ENCODE results near the gene NSG2. TPM values are rescaled to one million over a fixed set of nuclear protein-coding genes. Genes with fewer than 3 reads are reported as not detected.

NSG2 gene
- total RNA-seq, 1 experiment from 2014 or later = not detected

DNA sequence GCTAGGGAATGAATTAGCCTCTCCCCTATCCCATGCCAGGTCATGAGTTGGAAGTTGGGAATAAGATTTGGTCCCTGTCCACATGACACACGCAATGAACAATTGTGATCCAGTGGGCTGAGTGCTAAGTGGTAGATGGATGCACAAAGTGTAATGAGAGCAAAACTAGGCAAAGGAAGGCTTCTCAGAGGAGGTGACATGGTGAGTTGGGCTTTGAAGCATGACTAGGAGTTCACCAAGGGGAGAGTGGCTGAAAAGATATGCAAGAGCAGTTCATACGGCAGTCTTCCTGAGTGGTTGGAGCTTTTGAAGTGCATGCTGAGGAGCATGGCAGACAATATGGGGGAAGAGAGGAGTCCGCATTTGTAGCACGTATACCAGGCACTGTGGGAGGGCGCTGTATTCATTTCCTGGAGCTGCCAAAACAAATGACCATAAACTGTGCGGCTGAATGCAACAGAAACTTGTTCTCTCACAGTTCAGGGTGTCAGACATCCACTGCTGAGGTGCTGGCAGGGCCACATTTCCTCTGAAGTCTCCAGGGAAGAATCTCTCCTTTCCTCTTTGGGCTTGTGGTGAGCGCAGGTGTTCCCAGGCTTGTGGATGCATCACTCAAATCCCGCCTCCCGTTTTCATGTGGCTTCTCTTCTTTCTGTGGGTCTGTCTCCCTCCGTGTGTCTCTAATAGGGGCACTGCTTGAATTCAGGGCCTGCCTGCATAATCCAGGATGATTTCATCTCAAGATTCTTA lies 49.5 kb downstream of the NSG2 start:
- no peaks in the 10 kb centered on the region for H3K79me1 ChIP-seq (ENCODE audit: insufficient read depth, low read depth, low read length, poor library complexity, severe bottlenecking)
- H2AK5ac ChIP-seq (ENCODE audit: insufficient read length, low read length) = no peak overlapping the region
- H3K27me3 ChIP-seq (ENCODE audit: insufficient read depth, low read length) = no peaks in the 10 kb centered on the region
- no peak overlapping the region for H3K9ac ChIP-seq (ENCODE audit: extremely low read depth, insufficient read length, low read length)
- no CpG with 5 or more reads among the region's 10 CpGs for WGBS (ENCODE audit: extremely low coverage, insufficient read length, low lambda C conversion rate)
- DNase-seq = no peak
- no peak overlapping the region for H2BK15ac ChIP-seq (ENCODE audit: low read depth, low read length)
- H4K20me1 ChIP-seq (ENCODE audit: control insufficient read depth, insufficient read depth, insufficient read length) = no peaks in the 10 kb centered on the region
- no peak overlapping the region for H3K4me2 ChIP-seq (ENCODE audit: insufficient read depth, insufficient read length, low read length)
- no peaks in the 10 kb centered on the region for H3K79me2 ChIP-seq (ENCODE audit: insufficient read depth, low read length)
- H2BK12ac ChIP-seq (ENCODE audit: insufficient read length, low read depth, low read length) = no peak overlapping the region
- no peak overlapping the region for H4K91ac ChIP-seq (ENCODE audit: insufficient read length, low read depth, low read length)
- no peak overlapping the region for H3K56ac ChIP-seq (ENCODE audit: insufficient read length, low read depth, low read length)
- H3K36me3 Mint-ChIP-seq (ENCODE audit: insufficient read depth in 1 of 3, low read depth in 3 of 3) = no peaks in the 10 kb centered on the region
- H3K18ac ChIP-seq (ENCODE audit: insufficient read length, low read depth, low read length) = no peak overlapping the region
- no peak overlapping the region for H3K27ac Mint-ChIP-seq
- no peaks in the 10 kb centered on the region for H3K9me3 ChIP-seq (ENCODE audit: control insufficient read depth, low read depth, low read length)
- peaks cover 11% of the 10 kb centered on the region for H3K27me3 Mint-ChIP-seq (ENCODE audit: low read depth)
- H2BK20ac ChIP-seq (ENCODE audit: low read depth, low read length, poor library complexity, severe bottlenecking) = no peak overlapping the region
- peaks cover 0 to 2% of the 10 kb centered on the region in 2 experiments; a peak in 1 of 4 replicates for H3K4me1 Mint-ChIP-seq
- no peak overlapping the region for H3K4ac ChIP-seq (ENCODE audit: low read depth, low read length)
- no peak overlapping the region for H2BK5ac ChIP-seq (ENCODE audit: insufficient read length, low read length)
- H3K23me2 ChIP-seq (ENCODE audit: insufficient read length, low read depth, low read length, poor library complexity, severe bottlenecking) = no peaks in the 10 kb centered on the region
- no peak overlapping the region for H4K8ac ChIP-seq (replicated peaks; ENCODE audit: insufficient read length, low read depth, low read length)
- no peak overlapping the region for H3T11ph ChIP-seq (ENCODE audit: low read length)
- no peak overlapping the region for H3K27ac ChIP-seq (ENCODE audit: insufficient read length, low read depth, low read length)
- TF ChIP-seq, protein P1, sequence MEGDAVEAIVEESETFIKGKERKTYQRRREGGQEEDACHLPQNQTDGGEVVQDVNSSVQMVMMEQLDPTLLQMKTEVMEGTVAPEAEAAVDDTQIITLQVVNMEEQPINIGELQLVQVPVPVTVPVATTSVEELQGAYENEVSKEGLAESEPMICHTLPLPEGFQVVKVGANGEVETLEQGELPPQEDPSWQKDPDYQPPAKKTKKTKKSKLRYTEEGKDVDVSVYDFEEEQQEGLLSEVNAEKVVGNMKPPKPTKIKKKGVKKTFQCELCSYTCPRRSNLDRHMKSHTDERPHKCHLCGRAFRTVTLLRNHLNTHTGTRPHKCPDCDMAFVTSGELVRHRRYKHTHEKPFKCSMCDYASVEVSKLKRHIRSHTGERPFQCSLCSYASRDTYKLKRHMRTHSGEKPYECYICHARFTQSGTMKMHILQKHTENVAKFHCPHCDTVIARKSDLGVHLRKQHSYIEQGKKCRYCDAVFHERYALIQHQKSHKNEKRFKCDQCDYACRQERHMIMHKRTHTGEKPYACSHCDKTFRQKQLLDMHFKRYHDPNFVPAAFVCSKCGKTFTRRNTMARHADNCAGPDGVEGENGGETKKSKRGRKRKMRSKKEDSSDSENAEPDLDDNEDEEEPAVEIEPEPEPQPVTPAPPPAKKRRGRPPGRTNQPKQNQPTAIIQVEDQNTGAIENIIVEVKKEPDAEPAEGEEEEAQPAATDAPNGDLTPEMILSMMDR (conservative IDR thresholded peaks at IDR 0.05) = no peak
- H3K14ac ChIP-seq (ENCODE audit: insufficient read depth, low read length) = no peak overlapping the region
- no peak overlapping the region for H3K4me3 Mint-ChIP-seq
- no peaks in the 10 kb centered on the region; a peak in 1 of 5 replicates for H3K9me3 Mint-ChIP-seq
- H3K4me1 ChIP-seq (ENCODE audit: insufficient read depth, low read length) = no peaks in the 10 kb centered on the region
- no peak overlapping the region for H3K23ac ChIP-seq (ENCODE audit: insufficient read length, low read depth, low read length)
- no peak overlapping the region for H4K5ac ChIP-seq (ENCODE audit: insufficient read length, low read depth, low read length)
- no peak overlapping the region for H2BK120ac ChIP-seq (ENCODE audit: low read depth, low read length, poor library complexity, severe bottlenecking)
- H2AFZ ChIP-seq (ENCODE audit: low read length) = no peak overlapping the region
